Neuronal stem cell (in vitro differentiated cells): Measurements from ENCODE around the gene VWA8.

Experiments
- DNase-seq: peaks from one replicate; pipeline ENCODE4 v3.0.0-alpha.2; 2013; ENCODE audit warnings: low spot score
- H2AFZ ChIP-seq: one replicate; pipeline ENCODE4 v1.6.1; 2013; ENCODE audit warnings: mild to moderate bottlenecking, low read length, inconsistent platforms
- H2AK5ac ChIP-seq: 2 replicates; pipeline ENCODE4 v1.6.1; 2013; ENCODE audit warnings: low read depth, mild to moderate bottlenecking, inconsistent platforms, low read length, moderate library complexity, mixed read lengths
- H2BK120ac ChIP-seq: 2 replicates; pipeline ENCODE4 v1.6.1; 2013; ENCODE audit warnings: low read depth, mild to moderate bottlenecking, inconsistent platforms, low read length, moderate library complexity, mixed read lengths
- H2BK12ac ChIP-seq: one replicate; pipeline ENCODE4 v1.6.1; 2013; ENCODE audit warnings: low read length, inconsistent platforms
- H2BK15ac ChIP-seq: 2 replicates; pipeline ENCODE4 v1.6.1; 2013; ENCODE audit warnings: mild to moderate bottlenecking, low read length, inconsistent platforms, mixed read lengths
- H2BK5ac ChIP-seq: one replicate; pipeline ENCODE4 v1.6.1; 2013; ENCODE audit warnings: inconsistent platforms, mild to moderate bottlenecking, low read length, moderate library complexity
- H3K14ac ChIP-seq: one replicate; pipeline ENCODE4 v1.6.1; 2013; ENCODE audit warnings: low read length, inconsistent platforms
- H3K18ac ChIP-seq: 2 replicates; pipeline ENCODE4 v1.6.1; 2013; ENCODE audit warnings: low read length, inconsistent platforms
- H3K23ac ChIP-seq: 2 replicates; pipeline ENCODE4 v1.6.1; 2013; ENCODE audit warnings: low read depth, mild to moderate bottlenecking, mixed read lengths, low read length, inconsistent platforms; ENCODE audit not compliant: poor library complexity
- H3K27ac ChIP-seq: replicated peaks from 3 replicates; pipeline ENCODE4 v1.5.1; 2013; ENCODE audit warnings: low read length, inconsistent platforms
- H3K27me3 ChIP-seq, 3 experiments: 2 replicates each; pipeline ENCODE4 v1.6.1; 2013; ENCODE audit warnings: low read length in 3 of 3, mild to moderate bottlenecking in 2 of 3, inconsistent platforms in 1 of 3, low read depth in 1 of 3, mixed read lengths in 1 of 3, moderate library complexity in 1 of 3; ENCODE audit not compliant: control insufficient read depth in 3 of 3, insufficient read depth in 3 of 3
- H3K36me3 ChIP-seq, 2 donors: replicated peaks in 1 of 2; 2 replicates each; pipeline ENCODE4 v1.6.1; 2013; ENCODE audit warnings: low read length in 2 of 2; ENCODE audit not compliant: control insufficient read depth in 2 of 2, insufficient read depth in 2 of 2
- H3K4ac ChIP-seq: 2 replicates; pipeline ENCODE4 v1.6.1; 2013; ENCODE audit warnings: inconsistent platforms, mild to moderate bottlenecking, low read length, moderate library complexity
- H3K4me1 ChIP-seq, 2 donors: 1 replicate in 1 of 2; 2 replicates in 1 of 2; pipeline ENCODE4 v1.6.1; 2013; ENCODE audit warnings: low read length in 2 of 2, low read depth in 1 of 2; ENCODE audit not compliant: control insufficient read depth in 2 of 2, insufficient read depth in 1 of 2
- H3K4me2 ChIP-seq: one replicate; pipeline ENCODE4 v1.6.1; 2013; ENCODE audit warnings: mild to moderate bottlenecking, low read length, inconsistent platforms; ENCODE audit not compliant: insufficient read depth, poor library complexity, severe bottlenecking
- H3K4me3 ChIP-seq, 2 donors: 2 replicates each; pipeline ENCODE4 v1.5.1; 2013; ENCODE audit warnings: low read length in 2 of 2, mild to moderate bottlenecking in 2 of 2, inconsistent platforms in 1 of 2, moderate library complexity in 1 of 2
- H3K79me1 ChIP-seq: one replicate; pipeline ENCODE4 v1.6.1; 2013; ENCODE audit warnings: low read depth, mild to moderate bottlenecking, inconsistent platforms, low read length, moderate library complexity
- H3K9ac ChIP-seq: one replicate; pipeline ENCODE4 v1.6.1; 2013; ENCODE audit warnings: mild to moderate bottlenecking, low read depth, low read length, inconsistent platforms; ENCODE audit not compliant: poor library complexity
- H3K9me3 ChIP-seq, 2 donors: replicated peaks in 1 of 2; 2 replicates each; pipeline versions ENCODE3 to v1.6.1; 2013; ENCODE audit warnings: low read length in 2 of 2, mild to moderate bottlenecking in 2 of 2, inconsistent platforms in 1 of 2, low read depth in 1 of 2, mixed read lengths in 1 of 2, moderate library complexity in 1 of 2; ENCODE audit not compliant: control insufficient read depth in 2 of 2, insufficient read depth in 1 of 2
- H4K8ac ChIP-seq: one replicate; pipeline ENCODE4 v1.6.1; 2013; ENCODE audit warnings: low read depth, mild to moderate bottlenecking, inconsistent platforms, low read length, moderate library complexity
- H4K91ac ChIP-seq: one replicate; pipeline ENCODE4 v1.6.1; 2013; ENCODE audit warnings: low read length, low read depth, mild to moderate bottlenecking, inconsistent platforms; ENCODE audit not compliant: poor library complexity
- WGBS, 2 donors: extraction: QIAGEN DNeasy Blood & Tissue Kit; methylation state at CpG; one replicate each; pipeline ENCODE4 v1.1.7; 2013; ENCODE audit warnings: missing lambda C conversion rate in 2 of 2, mixed read lengths in 1 of 2; ENCODE audit not compliant: insufficient read length in 2 of 2, insufficient replicate concordance in 1 of 2; ENCODE audit errors: extremely low coverage in 2 of 2; 5-methylcytosine and 5-hydroxymethylcytosine counted together

VWA8 gene

DNA sequence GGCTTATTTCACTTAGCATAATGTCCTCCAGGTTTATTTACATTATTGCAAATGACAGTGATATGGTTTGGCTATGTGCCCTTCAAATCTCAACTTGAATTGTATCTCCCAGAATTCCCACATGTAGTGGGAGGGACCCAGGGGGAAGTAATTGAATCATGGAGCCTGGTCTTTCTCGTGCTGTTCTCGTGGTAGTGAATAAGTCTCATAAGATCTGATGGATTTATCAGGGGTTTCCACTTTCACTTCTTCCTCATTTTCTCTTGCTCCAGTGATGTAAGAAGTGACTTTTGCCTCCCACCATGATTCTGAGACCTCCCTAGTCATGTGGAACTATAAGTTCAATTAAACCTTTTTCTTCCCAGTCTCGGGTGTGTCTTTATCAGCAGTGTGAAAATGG, 109.6 kb downstream of the VWA8 start:
- WGBS, 2 donors, result no CpG with 5 or more reads among the region's 3 CpGs

DNA sequence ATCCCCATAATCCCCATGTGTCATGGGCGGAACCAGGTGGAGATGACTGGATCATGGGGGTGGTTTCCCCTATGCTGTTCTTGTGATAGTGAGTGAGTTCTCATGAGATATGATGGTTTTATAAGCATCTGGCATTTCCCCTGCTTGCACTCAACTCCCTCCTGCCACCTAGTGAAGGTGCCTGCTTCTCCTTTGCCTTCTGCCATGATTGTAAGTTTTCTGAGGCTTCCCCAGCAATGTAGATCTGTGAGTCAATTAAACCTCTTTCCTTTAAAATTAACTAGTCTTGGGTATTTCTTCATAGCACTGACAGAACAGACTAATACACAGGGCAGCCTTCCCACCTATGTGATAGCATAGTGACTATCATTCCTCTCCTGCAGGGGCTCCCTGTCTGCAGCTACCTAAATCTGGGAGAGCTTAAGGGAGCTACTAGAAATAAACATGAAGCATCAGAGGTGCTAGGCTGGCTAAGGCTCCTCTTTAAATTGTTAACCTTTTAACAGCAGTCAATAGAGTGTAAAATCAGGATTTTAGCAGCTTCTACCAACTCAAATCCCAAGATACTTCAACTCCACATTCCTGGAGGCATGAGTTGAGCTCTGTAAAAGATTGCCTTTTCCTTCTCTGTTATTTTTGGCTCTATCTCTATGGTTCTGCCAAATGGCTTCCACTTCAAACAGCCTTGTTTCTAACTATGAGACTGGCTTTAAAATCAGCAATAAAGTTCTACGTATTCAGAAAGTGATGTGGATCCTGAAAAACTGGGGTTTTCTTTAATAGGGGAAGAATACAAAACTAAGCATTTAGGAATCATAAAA, 112.3 kb downstream of the VWA8 start:
- no peak overlapping the region for H3K4me3 ChIP-seq
- H3K4me1 ChIP-seq, result no peaks in the 10 kb centered on the region
- no peak overlapping the region for H2AK5ac ChIP-seq
- no peak overlapping the region for H3K9ac ChIP-seq
- H2AFZ ChIP-seq, result no peak overlapping the region
- H3K36me3 ChIP-seq, result peaks cover 0 to 7% of the 10 kb centered on the region in 2 donors
- no peak overlapping the region for H3K4ac ChIP-seq
- no peak overlapping the region for H2BK120ac ChIP-seq
- no peak overlapping the region for H2BK12ac ChIP-seq
- no peak overlapping the region for H3K23ac ChIP-seq
- H2BK5ac ChIP-seq, result no peak overlapping the region
- no peak overlapping the region for H4K91ac ChIP-seq
- no peak overlapping the region for H3K27ac ChIP-seq
- no peak overlapping the region for H2BK15ac ChIP-seq
- H3K14ac ChIP-seq, result no peak overlapping the region
- H3K18ac ChIP-seq, result no peak overlapping the region
- H3K27me3 ChIP-seq, result no peaks in the 10 kb centered on the region
- H3K79me1 ChIP-seq, result no peaks in the 10 kb centered on the region
- DNase-seq, result no peak
- no peak overlapping the region for H4K8ac ChIP-seq
- H3K4me2 ChIP-seq, result no peak overlapping the region
- peaks cover 1 to 14% of the 10 kb centered on the region in 2 donors for H3K9me3 ChIP-seq
- WGBS, 2 donors, result no CpG with 5 or more reads among the region's 2 CpGs

More for the DNA sequence above, 109.6 kb downstream of the VWA8 start:
- no peak overlapping the region for H3K4ac ChIP-seq
- H4K91ac ChIP-seq, result no peak overlapping the region
- no peak overlapping the region for H2BK5ac ChIP-seq
- no peak for DNase-seq
- no peak overlapping the region for H3K18ac ChIP-seq
- H3K36me3 ChIP-seq, result peaks cover 0 to 12% of the 10 kb centered on the region in 2 donors
- no peak overlapping the region for H2AFZ ChIP-seq
- H3K27me3 ChIP-seq, result no peaks in the 10 kb centered on the region
- no peak overlapping the region for H3K23ac ChIP-seq
- H3K27ac ChIP-seq, result no peak overlapping the region
- H3K4me2 ChIP-seq, result no peak overlapping the region
- H3K4me1 ChIP-seq, result no peaks in the 10 kb centered on the region
- H2BK120ac ChIP-seq, result no peak overlapping the region
- no peak overlapping the region for H2BK15ac ChIP-seq
- H3K9me3 ChIP-seq, result peaks cover 1 to 14% of the 10 kb centered on the region in 2 donors
- H3K79me1 ChIP-seq, result no peaks in the 10 kb centered on the region
- H4K8ac ChIP-seq, result no peak overlapping the region
- H3K14ac ChIP-seq, result no peak overlapping the region
- H3K4me3 ChIP-seq, result no peak overlapping the region
- no peak overlapping the region for H3K9ac ChIP-seq
- H2BK12ac ChIP-seq, result no peak overlapping the region
- no peak overlapping the region for H2AK5ac ChIP-seq

DNA sequence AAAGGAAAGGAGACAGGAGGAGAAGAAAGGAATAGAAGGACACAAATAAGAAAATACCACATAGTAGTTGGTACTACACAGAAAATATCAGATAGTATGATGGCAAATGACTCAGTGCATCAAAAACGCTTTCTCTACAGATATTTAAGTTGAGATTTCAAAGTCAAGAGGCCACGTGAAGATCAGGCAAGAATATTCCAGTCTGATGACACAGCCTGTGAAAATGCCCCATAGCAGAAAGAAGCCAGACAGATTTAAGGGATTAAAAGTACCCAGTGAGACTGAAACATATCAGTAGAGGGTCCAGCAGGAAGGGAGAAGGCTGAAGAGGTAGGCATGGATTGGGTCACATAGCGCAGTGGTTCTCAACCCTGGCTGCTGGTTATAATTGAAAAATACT, 113.7 kb downstream of the VWA8 start:
- no peak overlapping the region for H3K23ac ChIP-seq
- no peak overlapping the region for H2AK5ac ChIP-seq
- H4K8ac ChIP-seq, result no peak overlapping the region
- H3K4me3 ChIP-seq, result no peak overlapping the region
- H3K4me1 ChIP-seq, result no peaks in the 10 kb centered on the region
- H3K36me3 ChIP-seq, result no peaks in the 10 kb centered on the region
- H3K27me3 ChIP-seq, result no peaks in the 10 kb centered on the region
- H3K14ac ChIP-seq, result no peak overlapping the region
- no peak overlapping the region for H2BK15ac ChIP-seq
- no peak overlapping the region for H3K27ac ChIP-seq
- H3K4ac ChIP-seq, result no peak overlapping the region
- H4K91ac ChIP-seq, result no peak overlapping the region
- no peak overlapping the region for H3K4me2 ChIP-seq
- no peak for DNase-seq
- H3K9me3 ChIP-seq, result peaks cover 1 to 2% of the 10 kb centered on the region in 2 donors
- no peak overlapping the region for H2AFZ ChIP-seq
- no peak overlapping the region for H2BK5ac ChIP-seq
- no peak overlapping the region for H3K18ac ChIP-seq
- H3K79me1 ChIP-seq, result no peaks in the 10 kb centered on the region
- H3K9ac ChIP-seq, result no peak overlapping the region
- H2BK12ac ChIP-seq, result no peak overlapping the region
- no CpG with 5 or more reads among the region's 3 CpGs for WGBS, 2 donors
- no peak overlapping the region for H2BK120ac ChIP-seq

DNA sequence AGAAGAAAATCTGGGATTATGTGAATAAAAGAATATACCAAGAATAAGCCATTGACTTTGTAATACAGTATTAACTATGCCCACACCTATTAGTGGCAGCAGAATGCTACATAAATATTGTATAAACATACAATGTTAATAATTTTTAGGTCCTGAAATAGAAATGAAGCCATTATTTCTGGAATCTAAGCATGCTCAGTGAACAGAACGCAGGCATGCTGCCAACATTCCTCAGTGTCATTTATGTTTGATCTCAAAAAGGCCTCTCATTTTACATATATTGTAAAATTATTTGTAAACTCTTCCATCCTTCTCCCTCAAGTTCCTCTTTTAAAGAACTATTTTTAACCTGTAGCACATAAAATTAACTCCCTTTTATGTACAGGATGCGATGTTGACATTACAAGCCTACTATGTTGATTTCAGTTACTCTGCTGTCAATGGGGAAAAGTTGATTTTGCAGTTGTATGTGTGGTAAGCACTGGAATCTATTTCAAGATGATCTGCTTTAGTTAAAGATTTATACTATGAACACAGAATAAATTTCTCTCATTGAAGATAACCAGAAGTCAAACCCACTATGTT, 118.8 kb downstream of the VWA8 start:
- H3K4me2 ChIP-seq, result no peak overlapping the region
- H3K4me3 ChIP-seq, result no peak overlapping the region
- no peaks in the 10 kb centered on the region for H3K27me3 ChIP-seq
- no peak for DNase-seq
- H2AFZ ChIP-seq, result no peak overlapping the region
- WGBS, 2 donors, result no CpG with 5 or more reads among the region's 2 CpGs
- H3K4ac ChIP-seq, result no peak overlapping the region
- H2BK12ac ChIP-seq, result no peak overlapping the region
- H3K36me3 ChIP-seq, result no peaks in the 10 kb centered on the region
- H3K14ac ChIP-seq, result no peak overlapping the region
- no peaks in the 10 kb centered on the region for H3K4me1 ChIP-seq
- no peak overlapping the region for H3K18ac ChIP-seq
- H3K9ac ChIP-seq, result no peak overlapping the region
- no peak overlapping the region for H2BK15ac ChIP-seq
- no peak overlapping the region for H4K91ac ChIP-seq
- H4K8ac ChIP-seq, result no peak overlapping the region
- H2BK5ac ChIP-seq, result no peak overlapping the region
- H2BK120ac ChIP-seq, result no peak overlapping the region
- H2AK5ac ChIP-seq, result no peak overlapping the region
- peaks cover 0 to 2% of the 10 kb centered on the region in 2 donors for H3K9me3 ChIP-seq
- H3K79me1 ChIP-seq, result no peaks in the 10 kb centered on the region
- no peak overlapping the region for H3K27ac ChIP-seq
- no peak overlapping the region for H3K23ac ChIP-seq
